Heart right ventricle (tissue), 16 donors: ENCODE data around the gene NSUN2. TPM values are rescaled to one million over a fixed set of nuclear protein-coding genes. Genes with fewer than 3 reads are reported as not detected.

ENCODE experiments used
- ATAC-seq, 8 donors: fragments of 200-7000 bp; cut with Tn5 transposase; one replicate each; pipeline ENCODE4 v1.9.1; 2020; ENCODE audit warnings: mild to moderate bottlenecking in 8 of 8, moderate library complexity in 8 of 8, moderate number of reproducible peaks in 1 of 8
- DNase-seq, 2 donors: peaks; one replicate each; pipeline ENCODE4 v3.0.0-alpha.2; 2020
- H3K27ac ChIP-seq, 10 donors: fragments of 200-600 bp; sonication (generic) in 2 of 10; one replicate each; pipeline versions ENCODE4 v1.5.0 to v1.8.0; 2020 to 2022; ENCODE audit warnings: mild to moderate bottlenecking in 3 of 10
- H3K27me3 ChIP-seq, 7 donors: fragments of 200-600 bp; one replicate each; pipeline ENCODE4 v1.8.0; 2021 to 2022; ENCODE audit warnings: mild to moderate bottlenecking in 2 of 7
- H3K36me3 ChIP-seq, 9 donors: fragments of 200-600 bp; sonication (generic) in 1 of 9; one replicate each; pipeline versions ENCODE4 v1.5.0 to v1.8.0; 2020 to 2022; ENCODE audit warnings: mild to moderate bottlenecking in 2 of 9
- H3K4me1 ChIP-seq, 9 donors: fragments of 200-600 bp; sonication (generic) in 1 of 9; one replicate each; pipeline versions ENCODE4 v1.5.0 to v1.8.0; 2020 to 2022; ENCODE audit warnings: mild to moderate bottlenecking in 4 of 9
- H3K4me3 ChIP-seq, 10 donors: fragments of 200-600 bp; sonication (generic) in 2 of 10; one replicate each; pipeline versions ENCODE4 v1.5.0 to v1.8.0; 2020 to 2022; ENCODE audit warnings: mild to moderate bottlenecking in 7 of 10, moderate library complexity in 2 of 10
- H3K9me3 ChIP-seq, 11 donors: fragments of 200-600 bp in 10 of 11; sonication (generic) in 2 of 11; one replicate each; pipeline versions ENCODE4 v1.5.0 to v1.8.0; 2013 to 2022; ENCODE audit warnings: mild to moderate bottlenecking in 2 of 11, control low read depth in 1 of 11, moderate library complexity in 1 of 11
- CTCF ChIP-seq, 9 donors: fragments of 200-600 bp; sonication (generic) in 2 of 9; IDR thresholded peaks; one replicate each; pipeline versions ENCODE4 v1.5.0 to v1.8.0; 2021 to 2022; ENCODE audit warnings: antibody characterized with exemption in 9 of 9, mild to moderate bottlenecking in 5 of 9, moderate library complexity in 1 of 9
- WGBS, 2 donors: extraction: QIAGEN DNeasy Blood & Tissue Kit; methylation state at CpG; one replicate each; pipeline ENCODE4 v1.1.7; 2013; ENCODE audit warnings: inconsistent platforms in 1 of 2; 5-methylcytosine and 5-hydroxymethylcytosine counted together
- intact Hi-C, 10 donors: fragments of 100-400 bp; cut with DNase I; formaldehyde crosslinking; loops; one replicate each; pipeline versions ENCODE4 v1.11.1 to v1.14.2; 2022
- polyA plus RNA-seq, 2 donors: library from polyadenylated mRNA; stranded (reverse); fragments of 200-250 nt; gene quantifications; one replicate each; pipeline ENCODE4 v1.2.3, GENCODE V29; 2013
- total RNA-seq, 10 donors: library from RNA; stranded (reverse); fragmentation: NEBNext Ultra II Directional in 3 of 10; extraction: Animal tissue kit (Norgen Biotek cat#: 25700) in 3 of 10; gene quantifications; one replicate each; pipeline versions ENCODE4 v1.2.1 to v1.2.4, GENCODE V29; 2021 to 2023
- donor health status: Arrhythmogenic right ventricular cardiomyopathy.
- donor health status: ischemic (EF 13 %, LVEDD 7.1; RV severe dilation, severe dysfunction).
- donor health status: healthy with polysubstance abuse.
- donor health status: DM: no; HTN: yes; CAD: no.
- donor health status: DM: no; HTN: no; CAD: no.
- donor health status: ischemic (EF 25% LVEDD 6.9; RV normal size, moderate dysfunction).
- donor health status: ischemic (EF 25% LVEDD 5.7; RV mildly dilated, moderate dysfunction).
- donor health status: healthy.
- donor health status: DM: yes; HTN: yes; CAD: no.
- donor health status: Ischemic cardiomyopathy.
- donor health status: ischemic (EF 35%, LVEDD 5.7; RV mildly dilated, moderate dysfunction).
- donor health status: nonischemic (EF 11% LVEDD 7.7; RV severe dilation, severe dysfunction).
- donor health status: DM: yes; HTN: yes; CAD: no.
- donor health status: PGD.
- donor health status: ischemic (EF 29% LVEDD 5.4; RV normal size, mild dysfunction).
- donor health status: nonischemic (EF 23%, LVEDD 6.1; RV moderate dilation, normal function).

Gene NSUN2
- total and polyA plus RNA-seq, 12 donors: 27.9 to 42.6 (median 34.9) TPM

DNA sequence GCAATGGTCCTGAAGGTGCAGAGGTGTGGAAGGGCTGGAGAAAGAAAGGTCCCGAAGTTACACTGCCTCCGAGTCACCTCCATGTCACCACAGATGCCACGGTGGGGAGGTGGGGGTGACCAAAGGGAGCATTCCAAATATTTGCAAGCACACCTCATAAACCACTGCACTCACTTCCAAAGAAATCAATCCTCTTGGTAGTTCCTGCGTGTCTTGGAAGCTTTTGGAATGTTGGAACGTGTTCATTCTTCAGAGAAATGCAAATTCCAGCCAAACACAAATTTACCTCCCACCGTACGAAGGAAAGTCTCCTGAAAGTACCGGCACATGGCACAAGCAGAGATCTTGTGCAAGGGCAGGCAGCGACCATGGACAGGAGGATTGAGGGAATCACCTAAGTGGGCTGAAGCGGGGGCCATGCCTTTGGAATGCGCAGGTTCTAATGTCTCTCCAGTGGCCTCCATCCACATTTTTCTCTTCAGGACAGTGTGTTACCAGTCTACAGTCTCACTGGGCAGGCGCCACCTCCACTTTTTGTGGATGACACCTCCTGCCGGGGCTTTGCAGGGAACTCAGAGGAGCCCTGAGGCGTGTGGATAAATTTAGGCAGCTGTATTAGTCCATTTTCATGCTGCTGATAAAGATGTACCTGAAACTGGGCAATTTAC, 54.0 kb downstream of the NSUN2 start:
- Histone ChIP-seq H3K4me1 (peaks cover 0 to 30% (median 7%) of the 10 kb centered on the region in 9 donors), H3K4me3 (no peak overlapping the region), H3K27me3 (peaks cover 0 to 35% (median 9%) of the 10 kb centered on the region in 7 donors), H3K27ac (no peak overlapping the region), H3K36me3 (no peaks in the 10 kb centered on the region), H3K9me3 (no peaks in the 10 kb centered on the region)
- WGBS, 2 donors: 79 to 81% methylated on average over 14 of the region's 14 CpGs
- intact Hi-C loops: loop anchor here in 7 of 10 donors (5.0 to 10.0 kb wide), 6 partner anchors 134 to 1087 kb away; partner anchors contain the start of gene UBE2QL1 (in 2 of the 7)
- no peak for TF ChIP-seq CTCF (IDR thresholded peaks at IDR 0.05)
- DNase-seq: no peak
- ATAC-seq: no peak

- Histone ChIP-seq H3K9me3 (no peaks in the 10 kb centered on the region), H3K27ac (no peak overlapping the region), H3K27me3 (peaks cover 0 to 16% (median 0%) of the 10 kb centered on the region in 7 donors), H3K4me1 (peaks cover 0 to 18% (median 4%) of the 10 kb centered on the region in 9 donors), H3K36me3 (no peaks in the 10 kb centered on the region), H3K4me3 (no peak overlapping the region)
- TF ChIP-seq CTCF (IDR thresholded peaks at IDR 0.05): peak in 8 of 9 donors; percentile 20 to 62 (median 57)
- intact Hi-C loops: loop anchor here in 8 of 10 donors (2.0 to 10.0 kb wide), 7 partner anchors 132 to 1085 kb away; partner anchors contain the start of gene UBE2QL1 (in 2 of the 8)
- ATAC-seq (peak in 7 of 8 donors; percentile 28 to 46 (median 32)), DNase-seq (no peak)
- WGBS, 2 donors: 76% methylated on average over 5 of the region's 5 CpGs
Observed at GRCh38 chr5:6576861-6577501, 55.9 kb downstream of the NSUN2 start.

- Histone ChIP-seq H3K36me3 (no peaks in the 10 kb centered on the region), H3K9me3 (no peaks in the 10 kb centered on the region), H3K4me3 (no peak overlapping the region), H3K4me1 (peaks cover 0 to 18% (median 4%) of the 10 kb centered on the region in 9 donors), H3K27me3 (peaks cover 0 to 1% (median 0%) of the 10 kb centered on the region in 7 donors), H3K27ac (no peak overlapping the region)
- ATAC-seq: peak; percentile 32 to 80 (median 64)
- TF ChIP-seq CTCF (IDR thresholded peaks at IDR 0.05): peak in 5 of 9 donors; percentile 13 to 42 (median 23)
- WGBS, 2 donors: 54 to 57% methylated on average over 12 of the region's 12 CpGs
- intact Hi-C loops: loop anchor here in 7 of 10 donors (5.0 to 10.0 kb wide), 6 partner anchors 130 to 1082 kb away; partner anchors contain the start of gene UBE2QL1 (in 2 of the 7)
- DNase-seq: no peak
Observed at GRCh38 chr5:6574537-6575245, 58.2 kb downstream of the NSUN2 start.

DNA sequence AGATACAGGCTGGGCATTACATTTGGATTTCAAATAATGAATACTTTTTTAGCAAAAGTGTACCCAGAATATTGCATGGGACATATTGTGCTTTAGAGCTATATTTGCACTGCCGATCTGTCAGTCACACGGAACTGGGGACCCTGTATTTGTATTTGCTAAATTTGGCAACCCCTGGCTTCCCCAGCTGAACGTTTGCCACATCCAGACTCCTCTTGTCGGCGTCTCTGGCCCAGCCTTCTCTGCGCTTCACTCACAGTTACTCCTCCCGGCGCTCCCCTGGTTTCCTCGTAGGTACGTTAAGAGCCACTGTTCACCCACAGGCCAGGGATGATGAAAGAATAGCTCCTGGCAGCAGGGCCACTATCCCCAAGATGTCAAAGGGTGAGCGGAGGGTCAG, 58.7 kb downstream of the NSUN2 start:
- DNase-seq (no peak), ATAC-seq (peak in 1 of 8 donors; percentile 15)
- peaks cover 0 to 18% (median 4%) of the 10 kb centered on the region in 9 donors for H3K4me1 ChIP-seq
- H3K9me3 ChIP-seq: no peaks in the 10 kb centered on the region
- H3K4me3 ChIP-seq: no peak overlapping the region
- no peak for TF ChIP-seq CTCF (IDR thresholded peaks at IDR 0.05)
- 67 to 69% methylated on average over 11 of the region's 11 CpGs for WGBS, 2 donors
- H3K36me3 ChIP-seq: no peaks in the 10 kb centered on the region
- no peak overlapping the region for H3K27ac ChIP-seq
- intact Hi-C loops: loop anchor here in 6 of 10 donors (10.0 kb wide), 4 partner anchors 129 to 1079 kb away; partner anchors contain the start of gene UBE2QL1 (in 2 of the 6)
- H3K27me3 ChIP-seq: no peaks in the 10 kb centered on the region
